Suprapubic skin (tissue), 3 donors: Measurements from ENCODE around the gene NDC1.

Source experiments
- CTCF ChIP-seq, 2 donors: fragments of 200-600 bp in 1 of 2; fragments of 450-650 bp in 1 of 2; sonication (generic) in 1 of 2; IDR thresholded peaks; one replicate each; pipeline ENCODE4 v1.5.1; 2016 to 2019; ENCODE audit warnings: antibody characterized with exemption in 2 of 2, mild to moderate bottlenecking in 1 of 2, moderate library complexity in 1 of 2
- POLR2AphosphoS5 ChIP-seq, 3 donors: sonication (generic); formaldehyde crosslinking; IDR thresholded peaks; one replicate each; pipeline ENCODE4 v1.6.1; 2017; ENCODE audit warnings: antibody characterized with exemption in 3 of 3

- TF ChIP-seq POLR2AphosphoS5 (IDR thresholded peaks at IDR 0.05) (no peak), CTCF (IDR thresholded peaks at IDR 0.05) (no peak)
These were observed 13.6 kb upstream of the NDC1 start for GRCh38 chr1:53851571-53852285.
